GM10248 (cell line): ENCODE results near the gene LIX1.

Source experiments
- CTCF ChIA-PET: fragments of 300-600 bp; sonication (Branson Sonifier 250); formaldehyde crosslinking; extraction: SDS; loops from one replicate; lab custom pipeline; 2021; ENCODE audit warnings: antibody characterized with exemption; lab: Yijun Ruan, JAX
- POLR2A ChIA-PET: fragments of 350-650 bp; sonication (Branson Sonifier 250); formaldehyde crosslinking; extraction: SDS; loops from one replicate; lab custom pipeline; 2020; ENCODE audit warnings: antibody characterized with exemption; lab: Yijun Ruan, JAX
- DNase-seq: peaks from one replicate; pipeline ENCODE4 v3.0.0; 2012; ENCODE audit errors: extremely low spot score
- TF ChIP-seq, protein P1 (sequence below): IDR thresholded peaks from 2 replicates; pipeline ENCODE4 v1.5.1; 2012; ENCODE audit warnings: mild to moderate bottlenecking, low read depth; ENCODE audit errors: extremely low read depth, missing control alignments, control extremely low read depth

LIX1 gene

DNA sequence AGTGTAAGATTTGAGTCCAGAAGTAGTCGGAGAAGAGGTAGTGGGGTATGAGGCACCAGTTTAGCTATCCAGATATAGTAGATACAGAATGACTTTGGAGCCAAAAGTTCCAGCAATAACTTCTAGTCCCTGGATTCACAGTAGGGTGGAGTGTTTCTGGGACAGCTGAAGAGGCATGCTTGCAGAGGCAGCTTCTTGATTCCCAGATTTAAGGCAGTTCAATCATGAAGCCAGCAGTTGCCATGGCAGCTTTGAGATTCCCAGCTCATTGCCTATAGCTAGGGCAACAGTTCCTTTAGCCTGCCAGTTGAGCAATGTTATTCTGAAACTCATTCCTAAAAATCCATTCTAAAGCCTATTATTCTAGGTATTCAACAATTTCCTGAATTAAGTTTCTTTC is 79.2 kb downstream of the LIX1 start:
- ChIA-PET CTCF (interaction anchor here (1.3 kb wide), 1 partner anchor 21 kb away, joined by 3 read pairs; no protein-coding TSS in a partner anchor), POLR2A (no interaction called here)
- DNase-seq, result no peak
- TF ChIP-seq, protein P1, sequence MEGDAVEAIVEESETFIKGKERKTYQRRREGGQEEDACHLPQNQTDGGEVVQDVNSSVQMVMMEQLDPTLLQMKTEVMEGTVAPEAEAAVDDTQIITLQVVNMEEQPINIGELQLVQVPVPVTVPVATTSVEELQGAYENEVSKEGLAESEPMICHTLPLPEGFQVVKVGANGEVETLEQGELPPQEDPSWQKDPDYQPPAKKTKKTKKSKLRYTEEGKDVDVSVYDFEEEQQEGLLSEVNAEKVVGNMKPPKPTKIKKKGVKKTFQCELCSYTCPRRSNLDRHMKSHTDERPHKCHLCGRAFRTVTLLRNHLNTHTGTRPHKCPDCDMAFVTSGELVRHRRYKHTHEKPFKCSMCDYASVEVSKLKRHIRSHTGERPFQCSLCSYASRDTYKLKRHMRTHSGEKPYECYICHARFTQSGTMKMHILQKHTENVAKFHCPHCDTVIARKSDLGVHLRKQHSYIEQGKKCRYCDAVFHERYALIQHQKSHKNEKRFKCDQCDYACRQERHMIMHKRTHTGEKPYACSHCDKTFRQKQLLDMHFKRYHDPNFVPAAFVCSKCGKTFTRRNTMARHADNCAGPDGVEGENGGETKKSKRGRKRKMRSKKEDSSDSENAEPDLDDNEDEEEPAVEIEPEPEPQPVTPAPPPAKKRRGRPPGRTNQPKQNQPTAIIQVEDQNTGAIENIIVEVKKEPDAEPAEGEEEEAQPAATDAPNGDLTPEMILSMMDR, result no peak

DNA sequence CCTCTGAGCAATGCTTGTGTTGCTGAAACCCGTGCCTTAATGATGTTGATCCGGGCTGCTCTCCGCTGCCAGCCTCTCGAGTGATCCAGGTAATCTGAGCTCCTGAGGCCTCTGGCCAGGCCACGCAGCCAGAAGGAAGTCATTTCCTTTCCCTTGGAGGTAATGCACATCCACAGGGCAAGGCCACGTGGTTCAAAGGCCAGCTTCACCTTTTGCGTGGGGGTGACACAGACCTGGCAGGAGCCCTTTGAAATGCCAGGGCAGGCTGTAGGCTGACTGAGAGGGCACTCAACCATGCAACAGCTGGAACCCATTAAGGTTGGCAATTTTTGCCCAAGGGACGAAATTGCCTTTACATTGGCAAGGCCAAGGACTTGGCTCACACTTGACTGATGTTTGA is 80.4 kb downstream of the LIX1 start:
- CTCF ChIA-PET, result interaction anchor here (1.3 to 3.5 kb wide), 3 partner anchors 9 to 317 kb away, joined by 3 to 15 read pairs (median 3); no protein-coding TSS in a partner anchor
- POLR2A ChIA-PET, result no interaction called here
- no peak for DNase-seq
- TF ChIP-seq, protein P1, result no peak

DNA sequence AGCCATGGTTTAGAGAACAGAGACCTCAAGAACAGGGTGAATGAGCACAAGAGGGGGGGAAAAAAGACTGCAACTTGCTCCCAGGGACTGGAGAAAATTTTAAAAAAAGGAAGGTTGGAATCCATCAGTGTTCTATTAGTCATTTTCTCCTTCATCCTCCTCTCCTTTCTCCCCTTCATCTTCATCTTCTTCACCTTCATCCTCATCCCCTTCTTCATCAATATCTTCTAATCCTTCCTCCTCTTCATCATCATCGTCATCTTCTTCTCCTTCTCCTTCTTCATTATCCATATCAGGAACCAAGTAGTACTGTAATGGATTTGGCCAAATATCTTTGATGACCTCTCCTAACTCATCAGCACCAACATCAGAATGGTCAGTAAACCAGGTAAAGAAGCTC is 86.1 kb downstream of the LIX1 start:
- TF ChIP-seq, protein P1, result no peak
- ChIA-PET CTCF (no interaction called here), POLR2A (no interaction called here)
- DNase-seq, result no peak

DNA sequence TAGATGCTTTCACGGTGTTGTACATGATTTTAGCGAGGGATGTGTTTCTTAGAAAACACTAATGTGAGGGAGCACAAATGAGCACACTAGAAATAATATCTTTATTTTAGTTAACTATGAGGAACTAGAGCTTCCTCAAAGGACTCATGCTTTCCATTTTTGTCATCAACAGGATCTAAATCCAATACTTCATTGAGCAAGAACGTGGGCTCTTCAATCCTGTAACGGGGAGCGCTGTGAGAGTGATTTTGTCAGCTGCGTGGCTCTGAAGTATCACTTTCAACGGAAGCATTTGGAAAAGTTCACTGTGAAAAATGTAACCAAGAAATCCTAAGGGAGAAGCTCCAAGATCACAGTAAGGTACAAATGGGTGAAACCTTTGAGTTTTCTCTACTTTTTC is 93.2 kb downstream of the LIX1 start:
- CTCF ChIA-PET, result interaction anchor here (1.0 to 1.3 kb wide), 4 partner anchors 10 to 181 kb away, joined by 3 to 6 read pairs (median 4); no protein-coding TSS in a partner anchor
- POLR2A ChIA-PET, result no interaction called here
- DNase-seq, result no peak
- TF ChIP-seq, protein P1, result no peak

DNA sequence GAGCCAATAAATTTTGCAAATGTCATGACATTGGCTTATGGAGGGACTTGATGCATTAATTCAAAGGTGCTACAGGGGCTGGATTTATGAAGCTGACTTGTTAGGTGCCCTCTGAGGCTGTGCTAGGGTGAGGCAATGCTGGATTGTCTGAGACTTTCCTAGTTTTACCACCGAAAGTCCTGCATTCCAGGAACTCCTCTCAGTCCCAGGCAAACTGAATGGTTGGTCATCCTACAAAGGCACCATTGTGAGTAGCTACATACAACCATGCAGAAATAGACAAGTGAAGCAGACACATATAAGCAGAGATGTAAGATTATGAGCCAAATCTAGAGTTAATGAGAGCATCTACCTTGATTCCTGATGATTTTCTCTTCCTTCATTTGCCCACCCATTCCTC is 95.3 kb downstream of the LIX1 start:
- TF ChIP-seq, protein P1, result no peak
- no peak for DNase-seq
- ChIA-PET POLR2A (no interaction called here), CTCF (interaction anchor here (0.9 to 1.9 kb wide), 4 partner anchors 35 to 178 kb away, joined by 3 to 4 read pairs (median 4); no protein-coding TSS in a partner anchor)

DNA sequence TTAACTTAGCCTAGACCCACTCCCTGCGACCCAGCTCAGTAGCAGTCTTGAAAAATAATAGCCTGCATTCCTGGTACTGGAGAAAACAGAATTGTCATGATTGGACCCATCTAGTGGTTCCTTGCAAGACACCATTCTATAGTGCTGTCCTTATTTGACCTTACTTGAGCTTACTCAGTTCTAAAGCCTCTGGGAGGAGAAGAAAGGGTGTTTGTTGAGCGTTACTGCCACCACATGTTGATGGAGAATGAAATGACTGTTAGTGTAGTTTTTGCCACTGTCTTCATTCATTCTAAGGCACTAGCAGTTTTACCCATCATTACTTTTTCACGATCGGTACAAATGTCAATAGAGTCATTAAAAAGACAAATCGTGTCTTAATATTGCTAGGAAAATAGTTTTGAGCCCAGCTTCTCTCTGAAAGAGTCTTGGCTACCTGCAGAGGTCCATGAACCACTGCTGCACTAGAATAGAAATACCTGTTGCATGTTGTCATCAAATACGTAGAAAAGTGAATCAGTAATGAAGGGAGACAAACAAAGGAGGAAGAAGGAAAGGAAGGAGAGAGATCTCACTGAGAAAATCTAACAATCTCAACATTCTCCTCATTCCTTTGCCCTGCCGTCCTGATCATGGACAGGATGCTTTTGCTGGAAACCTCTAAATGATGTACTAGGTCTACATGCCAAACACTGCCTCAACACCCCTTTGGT is 96.0 kb downstream of the LIX1 start:
- DNase-seq, result no peak
- ChIA-PET CTCF (interaction anchor here (0.9 to 4.4 kb wide), 5 partner anchors 34 to 177 kb away, joined by 3 to 23 read pairs (median 3); partner anchors contain the start of gene LIX1), POLR2A (no interaction called here)
- TF ChIP-seq, protein P1, result peak; percentile 10
